ENCODE results near the gene KRTAP10-10.

DNA sequence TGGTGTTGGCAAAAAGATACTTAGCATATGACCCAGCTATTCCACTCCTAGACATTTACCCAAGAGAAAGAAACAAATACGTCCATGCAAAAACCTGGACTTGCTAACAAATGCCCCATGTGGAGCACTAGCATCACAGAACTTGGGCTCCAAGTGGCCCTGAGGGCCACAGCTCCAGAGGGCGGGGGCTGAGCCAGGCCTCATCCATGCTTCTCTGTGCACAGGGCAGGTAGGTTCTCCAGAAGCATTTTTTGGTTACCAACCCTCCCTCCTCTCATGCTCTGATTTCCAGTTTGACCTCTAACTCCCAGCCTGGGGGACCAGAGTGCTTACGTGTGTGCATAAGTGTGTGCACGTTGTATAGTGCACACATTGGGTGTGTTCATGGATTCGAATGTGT, 27.5 kb downstream of the KRTAP10-10 start:
- TF ChIP-seq EZH2 (IDR thresholded peaks at IDR 0.05; ENCODE audit: low read length, missing control alignments) = no peak
- TF ChIP-seq, protein P1, sequence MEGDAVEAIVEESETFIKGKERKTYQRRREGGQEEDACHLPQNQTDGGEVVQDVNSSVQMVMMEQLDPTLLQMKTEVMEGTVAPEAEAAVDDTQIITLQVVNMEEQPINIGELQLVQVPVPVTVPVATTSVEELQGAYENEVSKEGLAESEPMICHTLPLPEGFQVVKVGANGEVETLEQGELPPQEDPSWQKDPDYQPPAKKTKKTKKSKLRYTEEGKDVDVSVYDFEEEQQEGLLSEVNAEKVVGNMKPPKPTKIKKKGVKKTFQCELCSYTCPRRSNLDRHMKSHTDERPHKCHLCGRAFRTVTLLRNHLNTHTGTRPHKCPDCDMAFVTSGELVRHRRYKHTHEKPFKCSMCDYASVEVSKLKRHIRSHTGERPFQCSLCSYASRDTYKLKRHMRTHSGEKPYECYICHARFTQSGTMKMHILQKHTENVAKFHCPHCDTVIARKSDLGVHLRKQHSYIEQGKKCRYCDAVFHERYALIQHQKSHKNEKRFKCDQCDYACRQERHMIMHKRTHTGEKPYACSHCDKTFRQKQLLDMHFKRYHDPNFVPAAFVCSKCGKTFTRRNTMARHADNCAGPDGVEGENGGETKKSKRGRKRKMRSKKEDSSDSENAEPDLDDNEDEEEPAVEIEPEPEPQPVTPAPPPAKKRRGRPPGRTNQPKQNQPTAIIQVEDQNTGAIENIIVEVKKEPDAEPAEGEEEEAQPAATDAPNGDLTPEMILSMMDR (conservative IDR thresholded peaks at IDR 0.05 in 1 of 2, IDR thresholded peaks at IDR 0.05 in 1 of 2; ENCODE audit: low read depth in 1 of 2, low read length in 2 of 2) = no peak

Data from fibroblast of lung (primary cell).